Muscle layer of colon (tissue), 2 donors: ENCODE data around the gene CFAP91.

Experiments used
- H3K27ac ChIP-seq: one replicate; pipeline ENCODE4 v1.7.0; 2013; ENCODE audit warnings: low read depth, mild to moderate bottlenecking, low read length, moderate library complexity
- H3K27me3 ChIP-seq, 2 donors: one replicate each; pipeline ENCODE4 v1.7.0; 2013; ENCODE audit warnings: low read length in 2 of 2, mild to moderate bottlenecking in 2 of 2; ENCODE audit not compliant: insufficient read depth in 2 of 2, control insufficient read depth in 1 of 2
- H3K36me3 ChIP-seq: one replicate; pipeline ENCODE4 v1.7.0; 2013; ENCODE audit warnings: mild to moderate bottlenecking, low read length; ENCODE audit not compliant: insufficient read depth
- H3K4me1 ChIP-seq: one replicate; pipeline ENCODE4 v1.7.0; 2013; ENCODE audit warnings: mild to moderate bottlenecking, low read length; ENCODE audit not compliant: insufficient read depth
- H3K4me3 ChIP-seq, 2 donors: one replicate each; pipeline ENCODE4 v1.7.0; 2013; ENCODE audit warnings: low read length in 2 of 2, low read depth in 1 of 2, mild to moderate bottlenecking in 1 of 2, moderate library complexity in 1 of 2
- H3K9ac ChIP-seq: one replicate; pipeline ENCODE4 v1.7.0; 2013; ENCODE audit warnings: low read length
- H3K9me3 ChIP-seq: one replicate; pipeline ENCODE4 v1.7.0; 2013; ENCODE audit warnings: mild to moderate bottlenecking, low read length
- donor health status: abdominal sarcoma.
- donor health status: Adenocarcinoma of cecum.

CFAP91 gene

GRCh38 chr3:119723022-119723421 lies 20.2 kb downstream of the CFAP91 start:
- Histone ChIP-seq H3K27ac (no peak overlapping the region), H3K9me3 (no peaks in the 10 kb centered on the region), H3K4me1 (no peaks in the 10 kb centered on the region), H3K27me3 (no peaks in the 10 kb centered on the region), H3K4me3 (no peak overlapping the region), H3K9ac (no peak overlapping the region), H3K36me3 (no peaks in the 10 kb centered on the region)

GRCh38 chr3:119726909-119727308 lies 24.1 kb downstream of the CFAP91 start:
- Histone ChIP-seq H3K9me3 (no peaks in the 10 kb centered on the region), H3K27ac (no peak overlapping the region), H3K4me1 (no peaks in the 10 kb centered on the region), H3K4me3 (no peak overlapping the region), H3K9ac (no peak overlapping the region), H3K27me3 (no peaks in the 10 kb centered on the region), H3K36me3 (no peaks in the 10 kb centered on the region)

- Histone ChIP-seq H3K27ac (no peak overlapping the region), H3K27me3 (no peaks in the 10 kb centered on the region), H3K9me3 (no peaks in the 10 kb centered on the region), H3K9ac (no peak overlapping the region), H3K4me3 (no peak overlapping the region), H3K4me1 (no peaks in the 10 kb centered on the region), H3K36me3 (no peaks in the 10 kb centered on the region)
Observed at GRCh38 chr3:119729996-119730395, 27.2 kb downstream of the CFAP91 start.

- H3K4me3 ChIP-seq, result no peak overlapping the region
- no peaks in the 10 kb centered on the region for H3K27me3 ChIP-seq
- H3K9me3 ChIP-seq, result no peaks in the 10 kb centered on the region
- no peaks in the 10 kb centered on the region for H3K4me1 ChIP-seq
- no peak overlapping the region for H3K27ac ChIP-seq
- no peaks in the 10 kb centered on the region for H3K36me3 ChIP-seq
- no peak overlapping the region for H3K9ac ChIP-seq
Observed at GRCh38 chr3:119731560-119732343, 28.9 kb downstream of the CFAP91 start.

- H3K4me1 ChIP-seq, result no peaks in the 10 kb centered on the region
- no peaks in the 10 kb centered on the region for H3K9me3 ChIP-seq
- H3K27ac ChIP-seq, result no peak overlapping the region
- no peaks in the 10 kb centered on the region for H3K27me3 ChIP-seq
- H3K4me3 ChIP-seq, result no peak overlapping the region
- H3K9ac ChIP-seq, result no peak overlapping the region
- no peaks in the 10 kb centered on the region for H3K36me3 ChIP-seq
Observed at GRCh38 chr3:119733812-119734211, 31.0 kb downstream of the CFAP91 start.

- Histone ChIP-seq H3K9ac (no peak overlapping the region), H3K4me1 (no peaks in the 10 kb centered on the region), H3K27ac (no peak overlapping the region), H3K4me3 (no peak overlapping the region), H3K36me3 (no peaks in the 10 kb centered on the region), H3K27me3 (no peaks in the 10 kb centered on the region), H3K9me3 (no peaks in the 10 kb centered on the region)
Observed at GRCh38 chr3:119738741-119739140, 35.9 kb downstream of the CFAP91 start.

- Histone ChIP-seq H3K27me3 (no peaks in the 10 kb centered on the region), H3K36me3 (peaks cover 5% of the 10 kb centered on the region), H3K4me3 (no peak overlapping the region), H3K9me3 (no peaks in the 10 kb centered on the region), H3K4me1 (no peaks in the 10 kb centered on the region), H3K27ac (no peak overlapping the region), H3K9ac (no peak overlapping the region)
Observed at GRCh38 chr3:119741657-119742590, 39.1 kb downstream of the CFAP91 start.

GRCh38 chr3:119743921-119744320 lies 41.1 kb downstream of the CFAP91 start:
- Histone ChIP-seq H3K4me3 (no peak overlapping the region), H3K9ac (no peak overlapping the region), H3K27me3 (no peaks in the 10 kb centered on the region), H3K27ac (no peak overlapping the region), H3K4me1 (no peaks in the 10 kb centered on the region), H3K36me3 (peaks cover 10% of the 10 kb centered on the region), H3K9me3 (no peaks in the 10 kb centered on the region)

- no peak overlapping the region for H3K4me3 ChIP-seq
- H3K27me3 ChIP-seq, result no peaks in the 10 kb centered on the region
- H3K4me1 ChIP-seq, result no peaks in the 10 kb centered on the region
- no peak overlapping the region for H3K9ac ChIP-seq
- H3K27ac ChIP-seq, result no peak overlapping the region
- no peaks in the 10 kb centered on the region for H3K9me3 ChIP-seq
- peaks cover 10% of the 10 kb centered on the region for H3K36me3 ChIP-seq
Observed at GRCh38 chr3:119745942-119746341, 43.1 kb downstream of the CFAP91 start.

GRCh38 chr3:119746423-119746822 lies 43.6 kb downstream of the CFAP91 start:
- Histone ChIP-seq H3K9me3 (no peaks in the 10 kb centered on the region), H3K9ac (no peak overlapping the region), H3K4me3 (no peak overlapping the region), H3K27ac (no peak overlapping the region), H3K4me1 (no peaks in the 10 kb centered on the region), H3K36me3 (peaks cover 10% of the 10 kb centered on the region), H3K27me3 (no peaks in the 10 kb centered on the region)

GRCh38 chr3:119747357-119747756 lies 44.5 kb downstream of the CFAP91 start:
- Histone ChIP-seq H3K4me3 (no peak overlapping the region), H3K9me3 (no peaks in the 10 kb centered on the region), H3K27ac (no peak overlapping the region), H3K36me3 (peaks cover 15% of the 10 kb centered on the region), H3K27me3 (no peaks in the 10 kb centered on the region), H3K4me1 (no peaks in the 10 kb centered on the region), H3K9ac (no peak overlapping the region)
